NT2/D1 (cell line): ENCODE results near the gene GFRA1.

Source experiments
- DNase-seq: peaks from one replicate; pipeline ENCODE4 v3.0.0-alpha.2; 2011; ENCODE audit warnings: low read depth, low spot score
- H3K27me3 ChIP-seq: 2 replicates; pipeline ENCODE4 v1.6.0; 2011; ENCODE audit warnings: mild to moderate bottlenecking; ENCODE audit not compliant: insufficient read length, insufficient read depth
- H3K36me3 ChIP-seq: 2 replicates; pipeline ENCODE4 v1.6.1; 2011; ENCODE audit warnings: mild to moderate bottlenecking, low read length, mixed read lengths; ENCODE audit not compliant: insufficient read depth, insufficient read length
- H3K4me1 ChIP-seq: 2 replicates; pipeline ENCODE4 v1.5.1; 2011; ENCODE audit not compliant: insufficient read depth, insufficient read length
- H3K4me3 ChIP-seq: 2 replicates; pipeline ENCODE4 v1.5.1; 2011; ENCODE audit warnings: low read depth; ENCODE audit not compliant: insufficient read length
- H3K9ac ChIP-seq: 2 replicates; pipeline ENCODE4 v1.6.0; 2011; ENCODE audit warnings: low read depth; ENCODE audit not compliant: insufficient read length
- H3K9me3 ChIP-seq: 2 replicates; pipeline ENCODE4 v1.5.1; 2011; ENCODE audit warnings: mild to moderate bottlenecking, low read length; ENCODE audit not compliant: insufficient read depth
- SUZ12 ChIP-seq: IDR thresholded peaks from 2 replicates; pipeline ENCODE4 v1.6.1; 2011; ENCODE audit not compliant: insufficient read length, insufficient read depth; ENCODE audit errors: extremely low read depth
- YY1 ChIP-seq: IDR thresholded peaks from 2 replicates; pipeline ENCODE4 v1.6.1; 2011; ENCODE audit not compliant: insufficient read length, insufficient read depth
- ZNF274 ChIP-seq: IDR thresholded peaks from 2 replicates; pipeline ENCODE4 v1.6.1; 2011; ENCODE audit warnings: mild to moderate bottlenecking, low read depth, low read length

Gene GFRA1

DNA sequence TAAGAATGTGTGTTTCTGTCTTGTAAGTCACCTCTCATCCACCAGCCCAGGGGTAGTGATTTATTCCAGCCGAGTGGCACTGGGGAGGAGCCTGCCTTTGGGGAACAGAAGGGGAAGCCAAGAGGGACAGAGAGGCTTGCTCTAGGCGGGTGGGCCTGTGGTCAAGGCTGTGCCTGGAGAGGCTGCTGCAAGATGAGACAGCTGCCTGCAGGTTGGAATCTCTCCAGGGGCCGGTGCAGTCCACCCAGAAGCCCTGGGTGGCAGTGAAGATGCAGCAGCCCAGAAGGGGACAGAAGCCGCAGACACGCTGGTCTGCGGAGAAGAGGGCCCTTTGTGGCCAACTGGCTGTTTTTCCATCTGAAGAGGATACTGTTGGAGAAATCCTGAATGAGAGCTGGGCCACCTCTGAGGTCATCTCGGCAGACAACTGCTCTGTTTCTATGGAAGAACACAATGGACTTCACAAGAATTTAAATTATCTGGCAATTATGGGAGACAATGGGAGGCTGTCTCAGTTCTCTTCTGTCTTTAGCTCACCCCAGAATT is 175.7 kb downstream of the GFRA1 start:
- Histone ChIP-seq H3K9me3 (no peaks in the 10 kb centered on the region), H3K9ac (no peak overlapping the region), H3K27me3 (no peaks in the 10 kb centered on the region), H3K4me3 (no peak overlapping the region), H3K36me3 (no peaks in the 10 kb centered on the region), H3K4me1 (no peaks in the 10 kb centered on the region)
- TF ChIP-seq YY1, result no peak
- no peak for TF ChIP-seq ZNF274
- TF ChIP-seq SUZ12, result no peak
- DNase-seq, result no peak

DNA sequence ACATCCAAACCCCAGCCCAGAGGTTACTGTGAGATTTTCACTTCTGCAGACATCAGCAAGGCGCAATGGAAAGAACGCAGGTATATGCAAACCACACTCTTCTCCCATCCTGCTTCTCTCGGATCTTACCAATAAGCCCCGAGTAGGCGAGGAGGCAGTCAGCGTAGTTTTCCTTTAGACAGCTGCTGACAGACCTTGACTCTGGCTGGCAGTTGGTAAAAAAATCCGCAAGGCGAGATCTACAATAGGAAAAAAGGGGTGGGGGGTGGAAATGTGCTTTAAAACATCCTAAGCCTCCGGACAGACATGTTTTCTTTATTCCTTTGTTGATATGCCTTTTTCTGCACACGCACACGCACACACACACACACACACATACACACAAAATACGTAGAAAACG is 176.5 kb downstream of the GFRA1 start:
- Histone ChIP-seq H3K9me3 (no peaks in the 10 kb centered on the region), H3K36me3 (no peaks in the 10 kb centered on the region), H3K9ac (no peak overlapping the region), H3K4me3 (no peak overlapping the region), H3K27me3 (no peaks in the 10 kb centered on the region), H3K4me1 (no peaks in the 10 kb centered on the region)
- DNase-seq, result no peak
- TF ChIP-seq ZNF274 (no peak), YY1 (no peak), SUZ12 (no peak)

DNA sequence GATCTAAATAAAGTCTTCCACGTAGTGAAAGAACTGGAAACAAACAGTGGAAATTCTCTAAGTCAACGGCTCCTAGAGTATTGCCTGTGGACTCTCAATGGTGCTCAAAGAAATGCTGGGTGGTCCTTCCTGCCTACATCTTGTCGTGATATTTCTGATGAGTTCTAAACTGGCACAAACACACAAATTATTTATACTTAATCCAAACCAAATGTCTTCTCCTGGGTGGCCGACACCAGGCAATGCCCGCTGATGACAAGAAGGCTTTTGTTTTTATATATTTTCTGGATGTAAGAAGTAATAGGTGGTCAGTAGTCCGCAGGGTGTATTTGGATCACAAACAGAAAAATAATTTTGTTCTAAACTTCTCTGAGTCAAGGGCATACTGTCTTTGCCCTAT is 178.7 kb downstream of the GFRA1 start:
- no peaks in the 10 kb centered on the region for H3K27me3 ChIP-seq

DNA sequence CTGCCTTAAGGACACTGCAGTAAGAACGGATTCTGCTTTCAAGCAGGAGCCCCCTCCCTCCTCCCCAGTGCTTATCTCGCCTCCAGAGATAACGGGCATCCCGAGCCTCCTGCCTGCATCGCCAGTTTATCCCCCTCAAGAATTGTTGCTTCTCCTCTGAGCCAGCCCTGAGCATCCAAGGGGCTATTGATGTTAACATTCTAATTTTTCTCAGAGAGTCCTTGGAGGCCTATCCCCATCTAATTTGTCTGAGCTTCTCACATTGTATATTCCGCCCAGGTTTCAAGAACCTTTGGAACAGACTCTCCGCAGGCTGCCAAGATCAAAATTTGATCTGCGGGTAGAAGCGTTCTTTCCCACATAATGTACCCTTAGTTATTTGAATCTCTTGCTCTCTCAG is 180.0 kb downstream of the GFRA1 start:
- Histone ChIP-seq H3K9ac (no peak overlapping the region), H3K4me1 (no peaks in the 10 kb centered on the region), H3K36me3 (no peaks in the 10 kb centered on the region), H3K27me3 (no peaks in the 10 kb centered on the region), H3K4me3 (no peak overlapping the region), H3K9me3 (no peaks in the 10 kb centered on the region)
- no peak for TF ChIP-seq YY1
- no peak for DNase-seq

More for the DNA sequence above, 178.7 kb downstream of the GFRA1 start:
- H3K9ac ChIP-seq, result no peak overlapping the region
- H3K9me3 ChIP-seq, result no peaks in the 10 kb centered on the region
- no peak overlapping the region for H3K4me3 ChIP-seq
- TF ChIP-seq ZNF274 (no peak), SUZ12 (no peak), YY1 (no peak)
- no peaks in the 10 kb centered on the region for H3K36me3 ChIP-seq
- no peaks in the 10 kb centered on the region for H3K4me1 ChIP-seq
- DNase-seq, result no peak

DNA sequence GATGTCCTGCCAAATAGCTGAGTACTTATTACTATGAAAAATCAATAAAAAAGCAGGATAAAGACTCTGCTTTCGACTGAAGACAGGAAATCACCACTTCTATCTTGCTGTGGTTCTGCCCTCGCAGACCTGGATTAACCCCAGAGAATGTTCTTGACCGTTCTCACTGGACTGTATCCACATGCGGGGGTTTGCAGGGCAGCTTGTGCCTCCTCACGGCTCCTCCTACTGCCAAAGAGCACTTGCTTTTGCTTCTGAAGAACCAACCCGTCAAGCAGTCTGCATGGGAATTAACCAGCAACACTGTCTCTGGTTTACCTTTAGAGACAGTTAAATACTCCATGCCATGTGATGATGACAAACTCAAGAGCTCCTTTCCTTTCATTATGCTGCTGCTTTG is 184.0 kb downstream of the GFRA1 start:
- DNase-seq, result no peak
- Histone ChIP-seq H3K27me3 (no peaks in the 10 kb centered on the region), H3K9me3 (no peaks in the 10 kb centered on the region), H3K4me3 (no peak overlapping the region), H3K9ac (no peak overlapping the region), H3K36me3 (no peaks in the 10 kb centered on the region), H3K4me1 (no peaks in the 10 kb centered on the region)
- no peak for TF ChIP-seq ZNF274
- no peak for TF ChIP-seq YY1
- no peak for TF ChIP-seq SUZ12

DNA sequence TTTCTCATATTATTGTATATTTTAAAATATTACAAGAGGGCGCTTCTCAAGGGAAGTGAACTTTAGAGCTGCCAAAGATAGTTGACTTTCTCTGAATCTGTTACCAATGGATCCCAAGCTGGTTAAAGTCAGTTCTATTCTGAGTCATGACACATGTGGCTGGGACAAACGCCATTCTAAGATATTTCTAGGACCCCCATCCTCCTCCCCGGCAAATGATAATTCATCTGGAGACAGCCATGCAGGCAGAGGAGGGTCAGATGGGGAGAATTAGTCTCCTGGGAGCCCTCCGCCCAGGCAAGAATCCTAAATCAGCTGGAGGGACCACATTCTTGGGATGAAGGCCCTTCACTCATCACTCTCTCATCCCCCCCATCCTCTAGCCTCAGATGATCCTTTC is 187.7 kb downstream of the GFRA1 start:
- H3K27me3 ChIP-seq, result no peaks in the 10 kb centered on the region
- TF ChIP-seq SUZ12 (no peak), YY1 (no peak), ZNF274 (no peak)
- no peak overlapping the region for H3K9ac ChIP-seq
- H3K4me1 ChIP-seq, result no peaks in the 10 kb centered on the region
- DNase-seq, result no peak
- H3K9me3 ChIP-seq, result no peaks in the 10 kb centered on the region
- no peaks in the 10 kb centered on the region for H3K36me3 ChIP-seq
- H3K4me3 ChIP-seq, result no peak overlapping the region

DNA sequence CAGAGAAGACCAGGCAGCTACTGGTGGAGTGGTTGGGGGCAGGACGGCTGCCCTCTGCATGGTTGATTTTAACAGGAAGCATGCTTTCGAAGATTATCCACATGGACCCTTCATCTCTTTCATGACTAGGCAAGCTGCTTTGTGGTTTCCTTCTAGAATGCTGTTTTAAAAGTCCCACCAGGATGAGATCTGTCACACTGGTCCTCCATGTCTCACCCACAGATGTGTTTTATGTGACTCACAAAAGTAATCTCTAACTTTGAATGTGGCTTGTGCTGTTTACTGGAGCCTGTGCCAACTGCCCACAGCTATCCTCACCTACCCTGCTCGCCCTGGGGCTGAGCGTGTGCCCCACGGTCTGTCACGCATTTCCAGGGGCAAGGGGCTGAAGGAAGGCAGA is 188.8 kb downstream of the GFRA1 start:
- H3K9me3 ChIP-seq, result no peaks in the 10 kb centered on the region
- no peak overlapping the region for H3K9ac ChIP-seq
- no peak for DNase-seq
- no peak overlapping the region for H3K4me3 ChIP-seq
- H3K27me3 ChIP-seq, result no peaks in the 10 kb centered on the region
- TF ChIP-seq YY1, result no peak
- TF ChIP-seq SUZ12, result no peak
- TF ChIP-seq ZNF274, result no peak
- no peaks in the 10 kb centered on the region for H3K4me1 ChIP-seq
- H3K36me3 ChIP-seq, result no peaks in the 10 kb centered on the region
